ENCODE measurements around the gene MAN1A2. TPM values are rescaled to one million over a fixed set of nuclear protein-coding genes. Genes with fewer than 3 reads are reported as not detected.
A peak's percentile ranks its signal among the peaks of the same experiment; 100 is the strongest.

MAN1A2 gene
- total and polyA plus RNA-seq, 10 of the 15 experiments (the other 5 are each of a cell fraction or from before 2014, with no cell fraction given), result 2.8 to 23.6 (median 16.0) TPM

DNA sequence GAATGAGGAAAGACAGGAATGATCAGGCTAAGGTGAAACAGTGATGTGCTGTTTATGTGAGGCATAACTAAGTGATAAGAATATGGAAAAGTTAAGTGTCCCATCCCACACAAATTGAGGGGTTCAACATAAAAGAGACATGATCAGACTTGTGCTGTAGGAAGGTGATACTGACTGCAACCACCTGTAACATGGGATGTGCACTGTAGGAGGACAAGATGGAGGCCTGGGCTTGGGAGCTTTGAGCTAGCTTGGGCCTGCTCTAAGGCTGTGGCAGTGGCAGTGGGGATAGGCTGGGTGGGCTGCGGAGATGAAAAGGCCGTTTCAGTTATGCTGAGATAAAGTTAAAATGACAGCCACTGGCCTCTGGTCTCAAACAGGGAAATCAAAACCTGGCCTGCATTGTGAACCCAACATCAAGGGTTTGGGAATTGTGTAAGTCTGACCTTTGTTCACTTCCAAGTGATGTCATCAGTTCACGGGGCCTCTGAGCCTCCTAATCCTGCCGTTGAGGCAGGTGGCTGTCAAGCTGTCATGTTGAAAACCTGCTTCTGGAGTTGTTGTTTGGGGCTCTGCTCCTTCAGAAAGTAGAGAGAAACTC lies 177.4 kb downstream of the MAN1A2 start (continued):
- TF ChIP-seq NR2C2 (IDR thresholded peaks at IDR 0.05; ENCODE audit: borderline replicate concordance, control insufficient read depth, insufficient read length, low read depth), result no peak
- TF ChIP-seq IKZF2 (IDR thresholded peaks at IDR 0.05), result no peak
- TF ChIP-seq NBN (IDR thresholded peaks at IDR 0.05), result no peak
- no peak for TF ChIP-seq SMC3 (IDR thresholded peaks at IDR 0.05; ENCODE audit: borderline replicate concordance, low read length)
- no peak for TF ChIP-seq NFYB (IDR thresholded peaks at IDR 0.05; ENCODE audit: insufficient read depth, low read depth, low read length)
- TF ChIP-seq, protein P1, sequence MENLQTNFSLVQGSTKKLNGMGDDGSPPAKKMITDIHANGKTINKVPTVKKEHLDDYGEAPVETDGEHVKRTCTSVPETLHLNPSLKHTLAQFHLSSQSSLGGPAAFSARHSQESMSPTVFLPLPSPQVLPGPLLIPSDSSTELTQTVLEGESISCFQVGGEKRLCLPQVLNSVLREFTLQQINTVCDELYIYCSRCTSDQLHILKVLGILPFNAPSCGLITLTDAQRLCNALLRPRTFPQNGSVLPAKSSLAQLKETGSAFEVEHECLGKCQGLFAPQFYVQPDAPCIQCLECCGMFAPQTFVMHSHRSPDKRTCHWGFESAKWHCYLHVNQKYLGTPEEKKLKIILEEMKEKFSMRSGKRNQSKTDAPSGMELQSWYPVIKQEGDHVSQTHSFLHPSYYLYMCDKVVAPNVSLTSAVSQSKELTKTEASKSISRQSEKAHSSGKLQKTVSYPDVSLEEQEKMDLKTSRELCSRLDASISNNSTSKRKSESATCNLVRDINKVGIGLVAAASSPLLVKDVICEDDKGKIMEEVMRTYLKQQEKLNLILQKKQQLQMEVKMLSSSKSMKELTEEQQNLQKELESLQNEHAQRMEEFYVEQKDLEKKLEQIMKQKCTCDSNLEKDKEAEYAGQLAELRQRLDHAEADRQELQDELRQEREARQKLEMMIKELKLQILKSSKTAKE (IDR thresholded peaks at IDR 0.05; ENCODE audit: low read depth, poor library complexity, severe bottlenecking), result no peak
- no peak for TF ChIP-seq POLR2AphosphoS2 (IDR thresholded peaks at IDR 0.05; ENCODE audit: low read depth, low read length)
- TF ChIP-seq CHD1 (IDR thresholded peaks at IDR 0.05; ENCODE audit: low read depth, low read length), result no peak

DNA sequence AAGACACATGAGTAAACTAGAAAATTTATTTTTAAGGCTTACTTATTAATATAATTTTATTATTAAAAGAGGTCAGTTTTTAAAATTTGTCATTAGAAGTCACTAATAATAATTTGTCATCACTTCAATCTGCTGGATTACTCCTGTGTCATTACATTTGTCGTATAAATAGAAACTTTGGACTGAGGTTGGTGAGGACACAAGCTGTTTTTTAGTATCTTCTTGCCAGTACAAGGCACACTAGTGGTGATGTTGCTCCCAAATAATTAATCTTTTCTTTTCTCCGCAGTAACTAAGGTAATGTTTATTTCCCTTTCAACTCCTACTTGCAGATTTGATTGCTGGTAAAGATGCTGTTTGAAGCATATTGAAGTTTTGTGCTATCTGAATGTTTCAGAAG lies 179.2 kb downstream of the MAN1A2 start:
- FAIRE-seq (peak; percentile 41), DNase-seq (ENCODE audit: low read depth, low spot score) (no peak), ATAC-seq (no peak)
- Histone ChIP-seq H2AFZ (ENCODE audit: control insufficient read depth, low read depth, low read length) (no peak overlapping the region), H3K79me2 (ENCODE audit: control insufficient read depth, insufficient read depth, low read length) (no peaks in the 10 kb centered on the region), H3K27ac (ENCODE audit: control insufficient read depth, insufficient read depth) (no peak overlapping the region), H3K27me3 (replicated peaks in 1 of 2; ENCODE audit: control insufficient read depth in 2 of 2, insufficient read depth in 2 of 2, low read length in 1 of 2) (peaks cover 0 to 2% of the 10 kb centered on the region in 2 experiments; a peak in 2 of 4 replicates), H3K4me1 (ENCODE audit: control insufficient read depth, insufficient read depth, low read length) (no peaks in the 10 kb centered on the region), H3K4me3 (no peak overlapping the region), H4K20me1 (ENCODE audit: control insufficient read depth, insufficient read depth) (no peaks in the 10 kb centered on the region), H3K9ac (ENCODE audit: control insufficient read depth, insufficient read depth, low read length) (no peak overlapping the region), H3K9me3 (replicated peaks; ENCODE audit: control insufficient read depth, insufficient read depth, low read length) (no peaks in the 10 kb centered on the region), H3K36me3 (ENCODE audit: control insufficient read depth in 2 of 2, insufficient read depth in 2 of 2, low read length in 1 of 2) (no peaks in the 10 kb centered on the region), H3K4me2 (ENCODE audit: control insufficient read depth, insufficient read depth) (no peak overlapping the region)
- ChIA-PET CTCF (interaction anchor here (0.8 to 4.0 kb wide), 3 partner anchors 11 to 212 kb away, joined by 3 to 25 read pairs (median 4); no protein-coding TSS in a partner anchor), POLR2A (no interaction called here), RAD21 (ENCODE audit: unreplicated experiment) (no interaction called here), SMC1A (ENCODE audit: uncharacterized antibody, unreplicated experiment) (no interaction called here)
- 80% methylated on average over 2 of the region's 2 CpGs for WGBS (ENCODE audit: insufficient coverage, insufficient replicate concordance, low lambda C conversion rate, missing lambda C conversion rate)
- intact Hi-C loops (cut with micrococcal nuclease; ENCODE audit: unreplicated experiment), result no loop called here
- in situ Hi-C loops (cut with MboI), result no loop called here
- no peak for TF ChIP-seq TCF3 (IDR thresholded peaks at IDR 0.05; ENCODE audit: borderline replicate concordance, insufficient read depth, low read depth, low read length)
- TF ChIP-seq, protein P2, sequence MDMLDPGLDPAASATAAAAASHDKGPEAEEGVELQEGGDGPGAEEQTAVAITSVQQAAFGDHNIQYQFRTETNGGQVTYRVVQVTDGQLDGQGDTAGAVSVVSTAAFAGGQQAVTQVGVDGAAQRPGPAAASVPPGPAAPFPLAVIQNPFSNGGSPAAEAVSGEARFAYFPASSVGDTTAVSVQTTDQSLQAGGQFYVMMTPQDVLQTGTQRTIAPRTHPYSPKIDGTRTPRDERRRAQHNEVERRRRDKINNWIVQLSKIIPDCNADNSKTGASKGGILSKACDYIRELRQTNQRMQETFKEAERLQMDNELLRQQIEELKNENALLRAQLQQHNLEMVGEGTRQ (IDR thresholded peaks at IDR 0.05; ENCODE audit: borderline replicate concordance, low read depth, low read length), result no peak
- no peak for TF ChIP-seq IKZF1 (conservative IDR thresholded peaks at IDR 0.05)
- no peak for TF ChIP-seq NFYA (IDR thresholded peaks at IDR 0.05; ENCODE audit: borderline replicate concordance, low read depth, low read length)
- TF ChIP-seq BRCA1 (IDR thresholded peaks at IDR 0.05; ENCODE audit: low read depth, low read length), result no peak
- no peak for TF ChIP-seq NRF1 (conservative IDR thresholded peaks at IDR 0.05; ENCODE audit: low read depth, low read length)
- no peak for TF ChIP-seq FOXM1 (IDR thresholded peaks at IDR 0.05; ENCODE audit: low read depth, low read length)
- no TSS peak for BruUV-seq (replicated peaks)
